ENCODE results near the gene BMI1.
"Not testable (repeated sequence)": the region's sequence is repeated elsewhere in the genome, so short reads cannot be mapped to it uniquely, and the experiment has no call there.

Gene BMI1

GRCh38 chr10:22320591-22321155 is at the start of gene BMI1:
TSS of gene BMI1 (plus strand) at chr10:22321099. CDS start at chr10:22326450, 5,351 bp downstream.
- DNase-seq (ENCODE audit: low read depth): no peak

GRCh38 chr10:22271786-22272185 is 49.1 kb upstream of the BMI1 start:
- no peak for DNase-seq (ENCODE audit: low read depth)

GRCh38 chr10:22278441-22278782 is 42.5 kb upstream of the BMI1 start:
- DNase-seq (ENCODE audit: low read depth): no peak

- no peak for DNase-seq (ENCODE audit: low read depth)
Observed at GRCh38 chr10:22280078-22280477, 40.8 kb upstream of the BMI1 start.

GRCh38 chr10:22285130-22285529 is 35.8 kb upstream of the BMI1 start:
- no peak for DNase-seq (ENCODE audit: low read depth)

GRCh38 chr10:22293747-22294404 is 27.0 kb upstream of the BMI1 start:
- DNase-seq (ENCODE audit: low read depth): no peak

- DNase-seq (ENCODE audit: low read depth): no peak
Observed at GRCh38 chr10:22294694-22295093, 26.2 kb upstream of the BMI1 start.

- no peak for DNase-seq (ENCODE audit: low read depth)
Observed at GRCh38 chr10:22301193-22301592, 19.7 kb upstream of the BMI1 start.

GRCh38 chr10:22303461-22303860 is 17.4 kb upstream of the BMI1 start:
- no peak for DNase-seq (ENCODE audit: low read depth)

GRCh38 chr10:22305721-22306120 is 15.2 kb upstream of the BMI1 start:
- DNase-seq (ENCODE audit: low read depth): no peak

- DNase-seq (ENCODE audit: low read depth): no peak
Observed at GRCh38 chr10:22308390-22308789, 12.5 kb upstream of the BMI1 start.

GRCh38 chr10:22309180-22310000 is 11.5 kb upstream of the BMI1 start:
- DNase-seq (ENCODE audit: low read depth): no peak

- DNase-seq (ENCODE audit: low read depth): not testable (repeated sequence)
Observed at GRCh38 chr10:22310012-22310411, 10.9 kb upstream of the BMI1 start.

- no peak for DNase-seq (ENCODE audit: low read depth)
Observed at GRCh38 chr10:22310928-22311327, 10.0 kb upstream of the BMI1 start.

GRCh38 chr10:22314852-22315251 is 6.0 kb upstream of the BMI1 start:
- DNase-seq (ENCODE audit: low read depth): no peak

GRCh38 chr10:22315455-22316285 is 5.2 kb upstream of the BMI1 start:
- no peak for DNase-seq (ENCODE audit: low read depth)

GRCh38 chr10:22316286-22317075 is 4.4 kb upstream of the BMI1 start, which contains the start of gene COMMD3:
TSS of gene COMMD3 (plus strand) at chr10:22316388. CDS start at chr10:22316418, 30 bp downstream.
- DNase-seq (ENCODE audit: low read depth): no peak

- no peak for DNase-seq (ENCODE audit: low read depth)
Observed at GRCh38 chr10:22317076-22317370, 3.9 kb upstream of the BMI1 start.

- no peak for DNase-seq (ENCODE audit: low read depth)
Observed at GRCh38 chr10:22317771-22318565, 2.9 kb upstream of the BMI1 start.

- no peak for DNase-seq (ENCODE audit: low read depth)
Observed at GRCh38 chr10:22318772-22319171, 2.1 kb upstream of the BMI1 start.

- DNase-seq (ENCODE audit: low read depth): no peak
Observed at GRCh38 chr10:22319547-22319979, 1.3 kb upstream of the BMI1 start.
